ENCODE results near the gene TSPAN6.

The TSPAN6 gene

DNA sequence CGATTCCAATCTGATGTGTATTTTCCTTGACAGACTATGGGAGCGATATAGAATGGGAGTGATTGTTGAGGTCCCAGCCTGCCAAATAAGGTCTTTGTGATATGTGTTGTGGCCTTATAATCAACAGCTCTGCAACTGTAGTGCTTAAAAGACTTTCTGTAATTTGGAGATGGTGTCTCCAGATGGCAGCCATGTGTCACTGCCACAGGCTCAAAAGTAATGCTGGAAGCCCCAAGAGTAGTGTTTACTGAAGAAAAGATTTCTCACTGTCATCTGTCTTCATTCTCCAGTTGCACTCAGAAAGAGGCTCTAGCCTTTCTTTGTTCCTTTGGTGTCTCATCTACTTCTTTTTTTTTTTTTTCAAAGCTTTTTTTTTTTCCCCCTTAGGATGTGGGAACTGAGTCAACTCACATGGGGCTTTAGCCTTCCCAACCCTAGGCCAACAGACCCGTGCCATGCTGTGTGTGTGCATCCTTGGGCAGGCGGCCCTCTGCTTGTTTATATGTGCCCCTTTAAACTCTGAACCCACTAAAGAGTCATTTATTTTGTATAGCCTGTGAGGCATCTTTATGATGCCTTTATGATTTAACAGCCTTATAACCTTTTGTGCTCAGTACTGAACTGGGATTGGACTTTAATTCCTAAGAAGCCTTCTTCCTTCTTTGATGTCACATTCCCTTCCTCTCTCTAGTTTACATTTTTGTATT is 23.0 kb upstream of the TSPAN6 start:
- H3K27ac ChIP-seq, result no peak overlapping the region
- TF ChIP-seq, protein P1, sequence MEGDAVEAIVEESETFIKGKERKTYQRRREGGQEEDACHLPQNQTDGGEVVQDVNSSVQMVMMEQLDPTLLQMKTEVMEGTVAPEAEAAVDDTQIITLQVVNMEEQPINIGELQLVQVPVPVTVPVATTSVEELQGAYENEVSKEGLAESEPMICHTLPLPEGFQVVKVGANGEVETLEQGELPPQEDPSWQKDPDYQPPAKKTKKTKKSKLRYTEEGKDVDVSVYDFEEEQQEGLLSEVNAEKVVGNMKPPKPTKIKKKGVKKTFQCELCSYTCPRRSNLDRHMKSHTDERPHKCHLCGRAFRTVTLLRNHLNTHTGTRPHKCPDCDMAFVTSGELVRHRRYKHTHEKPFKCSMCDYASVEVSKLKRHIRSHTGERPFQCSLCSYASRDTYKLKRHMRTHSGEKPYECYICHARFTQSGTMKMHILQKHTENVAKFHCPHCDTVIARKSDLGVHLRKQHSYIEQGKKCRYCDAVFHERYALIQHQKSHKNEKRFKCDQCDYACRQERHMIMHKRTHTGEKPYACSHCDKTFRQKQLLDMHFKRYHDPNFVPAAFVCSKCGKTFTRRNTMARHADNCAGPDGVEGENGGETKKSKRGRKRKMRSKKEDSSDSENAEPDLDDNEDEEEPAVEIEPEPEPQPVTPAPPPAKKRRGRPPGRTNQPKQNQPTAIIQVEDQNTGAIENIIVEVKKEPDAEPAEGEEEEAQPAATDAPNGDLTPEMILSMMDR (IDR thresholded peaks at IDR 0.05), result no peak
- no peak overlapping the region for H3K4me3 ChIP-seq
- no peak for DNase-seq (ENCODE audit: low spot score)

- TF ChIP-seq, protein P1 (IDR thresholded peaks at IDR 0.05), result no peak
- H3K27ac ChIP-seq, result no peak overlapping the region
- H3K4me3 ChIP-seq, result no peak overlapping the region
- no peak for DNase-seq (ENCODE audit: low spot score)
Measured at GRCh38 chrX:100658941-100659381, 22.4 kb upstream of the TSPAN6 start.

- TF ChIP-seq, protein P1 (IDR thresholded peaks at IDR 0.05), result no peak
- H3K4me3 ChIP-seq, result no peak overlapping the region
- DNase-seq (ENCODE audit: low spot score), result no peak
- H3K27ac ChIP-seq, result no peak overlapping the region
Measured at GRCh38 chrX:100654261-100654660, 17.7 kb upstream of the TSPAN6 start.

- Histone ChIP-seq H3K27ac (no peak overlapping the region), H3K4me3 (no peak overlapping the region)
- DNase-seq (ENCODE audit: low spot score), result no peak
- TF ChIP-seq, protein P1 (IDR thresholded peaks at IDR 0.05), result no peak
Measured at GRCh38 chrX:100652266-100652665, 15.7 kb upstream of the TSPAN6 start.

GRCh38 chrX:100650841-100651240 is 14.2 kb upstream of the TSPAN6 start:
- peak overlapping the region; percentile 36 to 82 for H3K27ac ChIP-seq
- DNase-seq (ENCODE audit: low spot score), result no peak

DNA sequence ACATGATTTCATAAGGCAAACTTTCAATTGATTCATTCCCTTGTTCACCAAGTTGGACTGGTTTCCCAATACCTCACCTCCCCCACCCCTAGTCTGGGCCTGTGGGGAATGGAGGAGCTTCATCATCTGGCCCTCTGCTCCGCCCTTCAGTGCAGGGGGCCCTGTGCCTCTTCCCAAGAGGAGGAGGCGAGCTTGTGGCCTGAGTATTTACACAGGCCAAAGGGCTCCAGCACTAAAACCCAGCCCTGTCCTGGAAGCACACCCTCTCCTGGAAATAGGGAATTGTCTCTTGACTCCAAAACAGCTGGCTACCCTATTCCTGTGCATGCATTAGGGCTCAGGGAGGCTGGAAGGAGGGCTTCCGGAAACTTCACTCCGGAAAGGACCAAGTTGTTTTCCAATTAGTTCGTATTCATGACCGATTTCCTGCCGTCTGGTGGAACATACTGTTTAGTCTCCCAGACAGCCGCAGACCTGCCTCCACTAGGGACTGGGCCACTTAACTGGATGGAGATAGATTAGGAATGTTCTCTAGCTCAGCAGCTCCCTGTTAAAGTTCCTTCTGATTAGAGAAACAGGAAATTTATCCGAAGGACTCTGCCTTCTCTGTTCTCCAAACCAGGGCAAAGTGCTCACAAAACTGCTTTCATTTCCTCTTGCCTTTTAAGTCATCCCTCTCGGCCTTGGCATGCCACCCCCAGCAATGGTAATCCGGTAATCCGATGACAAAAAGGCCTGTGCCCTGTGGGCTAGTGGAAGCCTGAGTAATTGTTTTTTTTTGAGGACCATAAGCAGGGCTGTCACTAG is 13.1 kb upstream of the TSPAN6 start:
- DNase-seq (ENCODE audit: low spot score), result peak; percentile 84
- no peak overlapping the region for H3K4me3 ChIP-seq
- H3K27ac ChIP-seq, result peak overlapping the region; percentile 36 to 82
- TF ChIP-seq, protein P1 (IDR thresholded peaks at IDR 0.05), result no peak

More at GRCh38 chrX:100650841-100651240, 14.2 kb upstream of the TSPAN6 start:
- TF ChIP-seq, protein P1 (IDR thresholded peaks at IDR 0.05), result no peak
- H3K4me3 ChIP-seq, result no peak overlapping the region

Data from coronary artery (tissue), 2 donors.